ENCODE data around the gene GJC3. TPM values are rescaled to one million over a fixed set of nuclear protein-coding genes. Genes with fewer than 3 reads are reported as not detected.
A peak's percentile ranks its signal among the peaks of the same experiment; 100 is the strongest.
"Not testable (repeated sequence)": the region's sequence is repeated elsewhere in the genome, so short reads cannot be mapped to it uniquely, and the experiment has no call there.

The GJC3 gene
- total RNA-seq, 4 donors from 2014 or later, result 0.79 TPM; not detected in 3

- H3K9me3 ChIP-seq, result peaks cover 0 to 2% of the 10 kb centered on the region in 2 donors
- no peak overlapping the region for H3K27ac ChIP-seq
- no peaks in the 10 kb centered on the region for H3K36me3 ChIP-seq
- no peaks in the 10 kb centered on the region for H3K27me3 ChIP-seq
- H3K4me3 ChIP-seq, result no peak overlapping the region
- TF ChIP-seq CTCF (IDR thresholded peaks at IDR 0.05), result no peak
- TF ChIP-seq POLR2A (IDR thresholded peaks at IDR 0.05), result no peak
- no peaks in the 10 kb centered on the region for H3K4me1 ChIP-seq
- intact Hi-C loops (cut with DNase I; ENCODE audit: low total_unique reads), result no loop called here
- DNase-seq, result no peak
Observed at GRCh38 chr7:99943641-99944496, 14.4 kb upstream of the GJC3 start.

GRCh38 chr7:99938296-99938695 lies 8.9 kb upstream of the GJC3 start:
- Histone ChIP-seq H3K36me3 (no peaks in the 10 kb centered on the region), H3K27me3 (no peaks in the 10 kb centered on the region), H3K27ac (no peak overlapping the region), H3K4me1 (no peaks in the 10 kb centered on the region), H3K9me3 (peaks cover 0 to 8% of the 10 kb centered on the region in 2 donors), H3K4me3 (no peak overlapping the region)
- intact Hi-C loops (cut with DNase I; ENCODE audit: low total_unique reads), result no loop called here
- TF ChIP-seq CTCF (IDR thresholded peaks at IDR 0.05) (no peak), POLR2A (IDR thresholded peaks at IDR 0.05) (no peak)
- no peak for DNase-seq

- intact Hi-C loops (cut with DNase I; ENCODE audit: low total_unique reads); H3K27ac ChIP-seq; H3K27me3 ChIP-seq; H3K4me1 ChIP-seq; H3K36me3 ChIP-seq; DNase-seq; H3K4me3 ChIP-seq; H3K9me3 ChIP-seq: not testable (repeated sequence)
Observed at GRCh38 chr7:99935009-99935408, 5.6 kb upstream of the GJC3 start.

- TF ChIP-seq POLR2A (IDR thresholded peaks at IDR 0.05), result no peak
- TF ChIP-seq CTCF (IDR thresholded peaks at IDR 0.05), result no peak
- Histone ChIP-seq H3K27ac (no peak overlapping the region), H3K4me3 (no peak overlapping the region), H3K4me1 (no peaks in the 10 kb centered on the region), H3K27me3 (no peaks in the 10 kb centered on the region), H3K36me3 (no peaks in the 10 kb centered on the region), H3K9me3 (no peaks in the 10 kb centered on the region)
- intact Hi-C loops (cut with DNase I; ENCODE audit: low total_unique reads), result no loop called here
- no peak for DNase-seq
Observed at GRCh38 chr7:99930376-99930775, 956 bp upstream of the GJC3 start.

GRCh38 chr7:99929730-99930053 lies 272 bp upstream of the GJC3 start:
- H3K27me3 ChIP-seq, result no peaks in the 10 kb centered on the region
- intact Hi-C loops (cut with DNase I; ENCODE audit: low total_unique reads), result no loop called here
- H3K9me3 ChIP-seq, result no peaks in the 10 kb centered on the region
- no peak for DNase-seq
- no peaks in the 10 kb centered on the region for H3K4me1 ChIP-seq
- TF ChIP-seq POLR2A (IDR thresholded peaks at IDR 0.05) (no peak), CTCF (IDR thresholded peaks at IDR 0.05) (no peak)
- H3K36me3 ChIP-seq, result no peaks in the 10 kb centered on the region
- H3K27ac ChIP-seq, result peak overlapping the region in 1 of 2 donors; percentile 2
- H3K4me3 ChIP-seq, result no peak overlapping the region
